ENCODE data around the gene MRC1.

The MRC1 gene

GRCh38 chr10:17789396-17789795 lies 19.8 kb upstream of the MRC1 start:
- no peak overlapping the region for H4K91ac ChIP-seq (ENCODE audit: low read depth, low read length)
- no peak overlapping the region for H3K27ac ChIP-seq (ENCODE audit: low read depth, low read length)
- H2AFZ ChIP-seq (ENCODE audit: insufficient read depth, low read length, poor library complexity), result no peak overlapping the region
- H2AK5ac ChIP-seq (ENCODE audit: low read length), result no peak overlapping the region
- no peak overlapping the region for H3K9ac ChIP-seq (ENCODE audit: low read length)
- no peak overlapping the region for H3K4me2 ChIP-seq (ENCODE audit: low read length)
- no peak overlapping the region for H3K4me3 ChIP-seq (ENCODE audit: low read depth, low read length)
- H3K36me3 ChIP-seq (ENCODE audit: control insufficient read depth in 1 of 2, insufficient read depth in 2 of 2, low read length in 2 of 2), result no peaks in the 10 kb centered on the region
- H2BK12ac ChIP-seq (ENCODE audit: low read length), result no peak overlapping the region
- H3K18ac ChIP-seq (ENCODE audit: low read length), result no peak overlapping the region
- H3K4ac ChIP-seq (ENCODE audit: low read depth, low read length), result no peak overlapping the region
- H3K27me3 ChIP-seq (ENCODE audit: insufficient read depth, low read length), result no peaks in the 10 kb centered on the region
- H4K12ac ChIP-seq (ENCODE audit: low read depth, low read length), result no peak overlapping the region
- no peak overlapping the region for H2BK120ac ChIP-seq (ENCODE audit: insufficient read depth, low read length, poor library complexity)
- peaks cover 4 to 10% of the 10 kb centered on the region in 2 experiments for H3K4me1 ChIP-seq (ENCODE audit: control insufficient read depth in 1 of 2, insufficient read depth in 2 of 2, low read length in 2 of 2)
- no peak overlapping the region for H4K8ac ChIP-seq (ENCODE audit: low read depth, low read length)
- H3K79me2 ChIP-seq (ENCODE audit: control insufficient read depth, insufficient read depth, low read length, poor library complexity), result no peaks in the 10 kb centered on the region
- H3K79me1 ChIP-seq (ENCODE audit: low read length), result peaks cover 4% of the 10 kb centered on the region
- no CpG with 5 or more reads among the region's 7 CpGs for WGBS (ENCODE audit: extremely low coverage, insufficient coverage, insufficient read length)
- no peak overlapping the region for H2BK5ac ChIP-seq (ENCODE audit: low read depth, low read length, poor library complexity)
- no peak overlapping the region for H3K23ac ChIP-seq (ENCODE audit: low read length)
- no peaks in the 10 kb centered on the region for H3K9me3 ChIP-seq (ENCODE audit: insufficient read depth, low read depth, low read length)
- peak; percentile 52 to 71 for DNase-seq
- no peak overlapping the region for H3K14ac ChIP-seq (ENCODE audit: low read length)

- no peak overlapping the region for H3K9ac ChIP-seq (ENCODE audit: low read length)
- no peak overlapping the region for H3K18ac ChIP-seq (ENCODE audit: low read length)
- H4K91ac ChIP-seq (ENCODE audit: low read depth, low read length), result no peak overlapping the region
- DNase-seq, result no peak
- peaks cover 4 to 10% of the 10 kb centered on the region in 2 experiments for H3K4me1 ChIP-seq (ENCODE audit: control insufficient read depth in 1 of 2, insufficient read depth in 2 of 2, low read length in 2 of 2)
- no peak overlapping the region for H3K14ac ChIP-seq (ENCODE audit: low read length)
- no peaks in the 10 kb centered on the region for H3K27me3 ChIP-seq (ENCODE audit: insufficient read depth, low read length)
- no peaks in the 10 kb centered on the region for H3K36me3 ChIP-seq (ENCODE audit: control insufficient read depth in 1 of 2, insufficient read depth in 2 of 2, low read length in 2 of 2)
- H2AK5ac ChIP-seq (ENCODE audit: low read length), result no peak overlapping the region
- no peak overlapping the region for H4K12ac ChIP-seq (ENCODE audit: low read depth, low read length)
- no peak overlapping the region for H4K8ac ChIP-seq (ENCODE audit: low read depth, low read length)
- H3K79me1 ChIP-seq (ENCODE audit: low read length), result peaks cover 4% of the 10 kb centered on the region
- H2AFZ ChIP-seq (ENCODE audit: insufficient read depth, low read length, poor library complexity), result no peak overlapping the region
- no peak overlapping the region for H3K4me2 ChIP-seq (ENCODE audit: low read length)
- no peak overlapping the region for H3K27ac ChIP-seq (ENCODE audit: low read depth, low read length)
- no CpG with 5 or more reads among the region's 2 CpGs for WGBS (ENCODE audit: extremely low coverage, insufficient coverage, insufficient read length)
- H3K79me2 ChIP-seq (ENCODE audit: control insufficient read depth, insufficient read depth, low read length, poor library complexity), result no peaks in the 10 kb centered on the region
- no peak overlapping the region for H3K4ac ChIP-seq (ENCODE audit: low read depth, low read length)
- H3K4me3 ChIP-seq (ENCODE audit: low read depth, low read length), result no peak overlapping the region
- no peak overlapping the region for H3K23ac ChIP-seq (ENCODE audit: low read length)
- no peak overlapping the region for H2BK120ac ChIP-seq (ENCODE audit: insufficient read depth, low read length, poor library complexity)
- no peaks in the 10 kb centered on the region for H3K9me3 ChIP-seq (ENCODE audit: insufficient read depth, low read depth, low read length)
- no peak overlapping the region for H2BK12ac ChIP-seq (ENCODE audit: low read length)
- no peak overlapping the region for H2BK5ac ChIP-seq (ENCODE audit: low read depth, low read length, poor library complexity)
Measured at GRCh38 chr10:17790651-17791050, 18.5 kb upstream of the MRC1 start.

- H3K9ac ChIP-seq (ENCODE audit: low read length), result no peak overlapping the region
- no peak overlapping the region for H3K4me3 ChIP-seq (ENCODE audit: low read depth, low read length)
- no peak for DNase-seq
- H3K18ac ChIP-seq (ENCODE audit: low read length), result no peak overlapping the region
- H2AK5ac ChIP-seq (ENCODE audit: low read length), result no peak overlapping the region
- no peak overlapping the region for H3K27ac ChIP-seq (ENCODE audit: low read depth, low read length)
- H3K4ac ChIP-seq (ENCODE audit: low read depth, low read length), result no peak overlapping the region
- peaks cover 0 to 1% of the 10 kb centered on the region in 2 experiments for H3K36me3 ChIP-seq (ENCODE audit: control insufficient read depth in 1 of 2, insufficient read depth in 2 of 2, low read length in 2 of 2)
- peaks cover 0 to 4% of the 10 kb centered on the region in 2 experiments for H3K4me1 ChIP-seq (ENCODE audit: control insufficient read depth in 1 of 2, insufficient read depth in 2 of 2, low read length in 2 of 2)
- no peak overlapping the region for H2BK5ac ChIP-seq (ENCODE audit: low read depth, low read length, poor library complexity)
- peaks cover 1% of the 10 kb centered on the region for H3K9me3 ChIP-seq (ENCODE audit: insufficient read depth, low read depth, low read length)
- H2BK120ac ChIP-seq (ENCODE audit: insufficient read depth, low read length, poor library complexity), result no peak overlapping the region
- H3K79me1 ChIP-seq (ENCODE audit: low read length), result no peaks in the 10 kb centered on the region
- no peak overlapping the region for H3K4me2 ChIP-seq (ENCODE audit: low read length)
- no peak overlapping the region for H3K14ac ChIP-seq (ENCODE audit: low read length)
- H3K79me2 ChIP-seq (ENCODE audit: control insufficient read depth, insufficient read depth, low read length, poor library complexity), result no peaks in the 10 kb centered on the region
- H2BK12ac ChIP-seq (ENCODE audit: low read length), result no peak overlapping the region
- H4K91ac ChIP-seq (ENCODE audit: low read depth, low read length), result no peak overlapping the region
- no peak overlapping the region for H2AFZ ChIP-seq (ENCODE audit: insufficient read depth, low read length, poor library complexity)
- H4K8ac ChIP-seq (ENCODE audit: low read depth, low read length), result no peak overlapping the region
- H3K23ac ChIP-seq (ENCODE audit: low read length), result no peak overlapping the region
- H3K27me3 ChIP-seq (ENCODE audit: insufficient read depth, low read length), result no peaks in the 10 kb centered on the region
- no peak overlapping the region for H4K12ac ChIP-seq (ENCODE audit: low read depth, low read length)
Measured at GRCh38 chr10:17792991-17793390, 16.2 kb upstream of the MRC1 start.

- H3K9me3 ChIP-seq (ENCODE audit: insufficient read depth, low read depth, low read length), result peaks cover 1% of the 10 kb centered on the region
- no peak overlapping the region for H3K9ac ChIP-seq (ENCODE audit: low read length)
- no peak overlapping the region for H3K4ac ChIP-seq (ENCODE audit: low read depth, low read length)
- H3K23ac ChIP-seq (ENCODE audit: low read length), result no peak overlapping the region
- no peaks in the 10 kb centered on the region for H3K27me3 ChIP-seq (ENCODE audit: insufficient read depth, low read length)
- no peak overlapping the region for H3K18ac ChIP-seq (ENCODE audit: low read length)
- no peak overlapping the region for H2AFZ ChIP-seq (ENCODE audit: insufficient read depth, low read length, poor library complexity)
- no peak overlapping the region for H2BK12ac ChIP-seq (ENCODE audit: low read length)
- no peaks in the 10 kb centered on the region for H3K79me2 ChIP-seq (ENCODE audit: control insufficient read depth, insufficient read depth, low read length, poor library complexity)
- H3K14ac ChIP-seq (ENCODE audit: low read length), result no peak overlapping the region
- no peak overlapping the region for H3K27ac ChIP-seq (ENCODE audit: low read depth, low read length)
- H4K8ac ChIP-seq (ENCODE audit: low read depth, low read length), result no peak overlapping the region
- peaks cover 0 to 1% of the 10 kb centered on the region in 2 experiments for H3K36me3 ChIP-seq (ENCODE audit: control insufficient read depth in 1 of 2, insufficient read depth in 2 of 2, low read length in 2 of 2)
- DNase-seq, result no peak
- H3K4me3 ChIP-seq (ENCODE audit: low read depth, low read length), result no peak overlapping the region
- no peak overlapping the region for H2BK5ac ChIP-seq (ENCODE audit: low read depth, low read length, poor library complexity)
- no peaks in the 10 kb centered on the region for H3K79me1 ChIP-seq (ENCODE audit: low read length)
- no peak overlapping the region for H4K12ac ChIP-seq (ENCODE audit: low read depth, low read length)
- H3K4me2 ChIP-seq (ENCODE audit: low read length), result no peak overlapping the region
- H4K91ac ChIP-seq (ENCODE audit: low read depth, low read length), result no peak overlapping the region
- no peak overlapping the region for H2AK5ac ChIP-seq (ENCODE audit: low read length)
- WGBS (ENCODE audit: extremely low coverage, insufficient coverage, insufficient read length), result no CpG with 5 or more reads among the region's 6 CpGs
- H3K4me1 ChIP-seq (ENCODE audit: control insufficient read depth in 1 of 2, insufficient read depth in 2 of 2, low read length in 2 of 2), result no peaks in the 10 kb centered on the region
- no peak overlapping the region for H2BK120ac ChIP-seq (ENCODE audit: insufficient read depth, low read length, poor library complexity)
Measured at GRCh38 chr10:17793823-17794644, 15.1 kb upstream of the MRC1 start.

All from trophoblast cell (in vitro differentiated cells and primary cell).